ENCODE measurements around the gene GH2.
"Not testable (repeated sequence)": the region's sequence is repeated elsewhere in the genome, so short reads cannot be mapped to it uniquely, and the experiment has no call there.

Gene GH2

DNA sequence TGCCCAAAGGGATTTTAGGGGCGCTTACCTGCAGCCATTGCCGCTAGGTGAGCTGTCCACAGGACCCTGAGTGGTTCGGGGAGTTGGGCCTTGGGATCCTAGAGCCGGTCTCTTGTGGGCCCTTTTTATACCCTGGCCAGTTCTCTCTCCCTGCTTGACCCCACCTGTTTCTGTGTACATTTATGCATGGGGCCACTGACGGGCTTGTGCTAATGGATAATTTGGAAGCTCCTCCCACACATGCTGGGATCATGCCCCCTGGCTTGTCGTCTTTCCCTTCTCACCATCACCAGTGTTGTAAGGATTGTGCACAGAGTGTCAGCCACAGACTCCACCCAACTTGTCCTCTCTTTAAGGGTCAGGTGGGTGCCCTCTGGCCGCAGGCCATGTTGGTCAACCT lies 8.2 kb downstream of the GH2 start, which contains the start of gene CSH2:
Gene CSH2 (minus strand): TSS at position 101 of the 400 bp plus-strand sequence. CDS start 63 bp downstream, at position 38.
- not testable (repeated sequence) for H3K27ac ChIP-seq

DNA sequence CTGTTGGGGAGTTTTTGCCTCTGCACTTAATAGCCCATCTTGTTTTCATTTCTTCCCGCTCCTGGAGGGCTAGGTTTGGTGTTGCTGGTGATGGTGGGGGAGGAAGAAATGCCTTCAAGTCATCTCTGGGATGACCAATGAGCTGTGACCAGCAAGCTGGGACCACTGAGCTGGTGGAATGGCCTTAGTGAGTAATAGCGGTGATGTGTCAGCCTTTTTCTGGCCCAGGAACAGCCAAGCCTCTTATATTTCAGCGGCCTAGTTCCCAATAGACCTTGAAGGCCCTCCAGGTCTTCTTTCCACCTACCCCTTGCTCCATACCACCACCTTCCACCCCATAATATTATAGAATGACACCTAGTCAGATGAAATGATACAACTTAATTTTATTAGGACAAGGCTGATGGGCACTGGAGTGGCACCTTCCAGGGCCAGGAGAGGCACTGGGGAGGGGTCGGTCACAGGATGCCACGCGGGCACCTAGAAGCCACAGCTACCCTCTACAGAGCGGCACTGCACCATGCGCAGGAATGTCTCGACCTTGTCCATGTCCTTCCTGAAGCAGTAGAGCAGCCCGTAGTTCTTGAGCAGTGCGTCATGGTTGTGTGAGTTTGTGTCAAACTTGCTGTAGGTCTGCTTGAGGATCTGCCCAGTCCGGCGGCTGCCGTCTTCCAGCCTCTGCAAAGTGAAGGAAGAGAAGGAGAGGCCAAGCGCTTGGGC lies 9.9 kb downstream of the GH2 start:
- not testable (repeated sequence) for H3K27ac ChIP-seq

DNA sequence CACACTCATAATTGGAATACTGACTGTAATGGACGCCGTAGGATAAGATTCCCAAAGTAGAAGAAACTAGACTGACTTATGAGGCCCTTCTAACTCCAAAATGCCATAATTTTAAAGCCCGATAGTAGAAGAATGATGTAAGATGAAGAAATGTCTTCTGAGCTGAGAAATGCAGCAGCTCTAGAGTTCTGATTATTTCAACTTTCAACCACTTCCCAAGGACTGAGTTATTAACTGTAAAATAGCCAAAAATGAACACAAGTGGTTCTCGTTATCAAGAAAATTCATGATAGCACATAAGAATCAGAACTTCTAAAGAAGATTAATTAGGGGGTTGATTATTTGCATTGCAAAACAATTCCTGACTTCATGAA lies 11.5 kb downstream of the GH2 start:
- not testable (repeated sequence) for H3K27ac ChIP-seq

DNA sequence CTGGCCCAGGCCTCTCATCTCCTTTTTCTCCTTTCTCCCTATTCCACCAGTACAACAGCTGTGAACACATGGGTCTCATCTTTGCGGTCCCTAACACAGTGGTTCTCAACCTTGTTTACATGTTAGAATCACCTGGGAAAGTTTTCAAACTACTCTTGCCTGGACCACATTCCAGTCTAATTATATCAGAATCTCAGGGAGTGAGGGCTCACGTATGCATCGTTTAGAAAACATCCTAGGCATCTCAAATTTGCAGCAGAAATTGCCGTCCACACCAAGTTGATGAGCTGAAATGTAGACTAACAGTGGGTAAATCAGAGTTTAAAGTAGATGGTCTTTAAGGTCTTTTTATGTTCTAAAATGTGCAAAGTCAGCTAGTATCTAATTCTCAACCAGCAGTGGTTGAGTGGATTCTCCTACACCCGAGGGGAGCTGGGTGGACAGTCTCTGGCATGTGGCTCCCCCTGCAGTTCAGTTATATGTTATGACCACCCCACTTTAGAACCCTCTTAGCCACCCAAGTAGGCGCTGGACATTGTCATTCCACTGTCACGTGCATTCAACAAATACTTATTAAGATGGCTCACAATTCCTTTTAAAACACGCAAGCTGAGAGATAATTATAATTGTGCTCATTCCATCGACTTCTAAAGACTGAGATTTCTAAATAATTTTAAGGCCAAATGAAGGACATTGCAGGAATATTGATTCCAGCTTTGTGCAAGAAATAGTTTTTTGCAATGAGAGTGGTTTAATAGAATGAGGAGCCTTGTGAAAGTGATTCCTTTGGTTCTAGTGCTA lies 12.1 kb downstream of the GH2 start:
- H3K27ac ChIP-seq: not testable (repeated sequence)

DNA sequence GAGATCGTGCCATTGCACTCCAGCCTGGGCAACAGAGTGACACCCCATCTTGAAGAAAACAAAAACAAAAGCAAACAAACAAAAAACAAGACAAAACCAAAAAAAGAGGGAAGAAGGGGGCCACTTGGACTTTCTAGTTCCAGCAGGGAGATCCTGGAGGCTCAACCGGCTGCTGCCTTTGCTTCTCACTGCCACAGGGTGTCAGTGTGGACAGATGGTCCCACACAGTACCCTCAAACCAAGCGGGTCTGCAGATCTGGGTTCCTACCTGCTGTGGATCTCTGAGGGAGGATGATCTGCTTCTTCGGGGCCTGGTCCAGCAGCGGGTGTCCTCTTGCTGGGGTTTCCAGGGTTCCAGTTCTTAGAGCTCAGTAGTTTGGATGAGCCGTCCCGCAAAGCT lies 15.1 kb downstream of the GH2 start:
- H3K27ac ChIP-seq: not testable (repeated sequence)

DNA sequence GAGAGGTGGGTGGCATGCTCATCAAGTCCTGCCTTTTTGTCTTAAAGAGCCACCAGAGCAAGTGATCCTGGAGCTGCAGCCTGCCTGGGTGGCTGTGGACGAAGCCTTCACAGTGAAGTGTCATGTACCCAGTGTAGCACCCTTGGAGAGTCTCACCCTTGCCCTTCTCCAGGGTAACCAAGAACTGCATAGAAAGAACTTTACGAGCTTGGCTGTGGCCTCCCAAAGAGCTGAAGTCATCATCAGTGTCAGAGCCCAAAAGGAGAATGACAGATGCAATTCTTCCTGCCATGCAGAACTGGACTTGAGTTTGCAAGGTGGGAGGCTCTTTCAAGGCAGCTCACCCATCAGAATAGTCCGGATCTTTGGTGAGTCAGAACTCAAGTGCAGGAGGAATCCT lies 22.5 kb downstream of the GH2 start:
- TF ChIP-seq, protein P1, sequence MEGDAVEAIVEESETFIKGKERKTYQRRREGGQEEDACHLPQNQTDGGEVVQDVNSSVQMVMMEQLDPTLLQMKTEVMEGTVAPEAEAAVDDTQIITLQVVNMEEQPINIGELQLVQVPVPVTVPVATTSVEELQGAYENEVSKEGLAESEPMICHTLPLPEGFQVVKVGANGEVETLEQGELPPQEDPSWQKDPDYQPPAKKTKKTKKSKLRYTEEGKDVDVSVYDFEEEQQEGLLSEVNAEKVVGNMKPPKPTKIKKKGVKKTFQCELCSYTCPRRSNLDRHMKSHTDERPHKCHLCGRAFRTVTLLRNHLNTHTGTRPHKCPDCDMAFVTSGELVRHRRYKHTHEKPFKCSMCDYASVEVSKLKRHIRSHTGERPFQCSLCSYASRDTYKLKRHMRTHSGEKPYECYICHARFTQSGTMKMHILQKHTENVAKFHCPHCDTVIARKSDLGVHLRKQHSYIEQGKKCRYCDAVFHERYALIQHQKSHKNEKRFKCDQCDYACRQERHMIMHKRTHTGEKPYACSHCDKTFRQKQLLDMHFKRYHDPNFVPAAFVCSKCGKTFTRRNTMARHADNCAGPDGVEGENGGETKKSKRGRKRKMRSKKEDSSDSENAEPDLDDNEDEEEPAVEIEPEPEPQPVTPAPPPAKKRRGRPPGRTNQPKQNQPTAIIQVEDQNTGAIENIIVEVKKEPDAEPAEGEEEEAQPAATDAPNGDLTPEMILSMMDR (IDR thresholded peaks at IDR 0.05): no peak
- TF ChIP-seq ZFX (IDR thresholded peaks at IDR 0.05; ENCODE audit: borderline replicate concordance): no peak
- no peak overlapping the region for H3K27ac ChIP-seq

DNA sequence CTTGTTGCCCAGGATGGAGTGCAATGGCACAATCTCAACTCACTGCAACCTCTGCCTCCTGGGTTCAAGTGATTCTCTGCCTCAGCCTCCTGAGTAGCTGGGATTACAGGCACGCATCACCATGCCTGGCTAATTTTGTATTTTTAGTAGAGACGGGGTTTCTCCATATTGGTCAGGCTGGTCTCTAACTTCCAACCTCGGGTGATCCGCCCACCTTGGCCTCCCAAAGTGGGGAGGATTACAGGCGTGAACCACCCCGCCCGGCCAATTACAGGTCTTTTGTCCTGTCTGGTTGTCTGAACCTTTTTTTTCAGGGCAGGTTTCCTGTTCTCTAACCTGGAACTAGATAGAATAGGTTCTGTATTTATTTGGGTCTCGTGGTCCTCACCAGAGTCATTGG lies 25.3 kb downstream of the GH2 start:
- not testable (repeated sequence) for H3K27ac ChIP-seq

DNA sequence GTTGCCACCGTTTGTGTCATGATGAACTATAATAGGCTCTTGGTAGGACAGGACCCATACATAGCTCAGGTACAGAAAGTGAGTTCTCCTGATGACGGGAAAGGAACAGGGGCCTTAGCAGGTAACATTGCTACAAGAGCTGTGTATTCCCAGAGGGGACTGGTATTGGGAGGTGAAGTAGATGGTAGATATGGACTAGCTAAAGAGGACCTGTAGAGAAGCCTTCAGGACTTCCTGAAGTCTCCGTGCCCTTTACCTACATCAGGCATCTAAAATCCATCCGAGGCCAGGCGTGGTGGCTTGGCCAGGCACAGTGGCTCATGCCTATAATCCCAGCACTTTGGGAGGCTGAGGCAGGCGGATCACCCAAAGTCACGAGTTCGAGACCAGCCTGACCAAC lies 26.6 kb downstream of the GH2 start:
- no peak overlapping the region for H3K27ac ChIP-seq
- TF ChIP-seq, protein P1 (IDR thresholded peaks at IDR 0.05): no peak

DNA sequence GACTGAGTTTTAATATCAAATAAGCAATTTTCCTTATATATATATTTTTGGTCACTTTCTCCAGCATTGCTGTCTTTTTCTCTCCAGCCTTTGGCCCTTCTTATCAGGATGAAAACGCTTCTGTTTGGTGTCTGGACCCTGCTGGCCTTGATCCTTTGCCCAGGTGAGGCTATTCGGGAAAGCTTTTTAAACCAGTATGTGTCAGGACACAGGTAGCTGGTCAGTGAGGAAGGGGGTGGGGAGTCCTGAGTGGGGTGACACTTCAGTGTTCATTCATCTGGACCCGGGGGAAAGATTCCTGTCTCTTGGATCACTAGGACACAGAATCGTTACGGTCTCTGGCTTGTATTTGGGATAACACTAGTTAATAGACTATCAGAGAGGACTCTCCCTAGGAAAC lies 27.0 kb downstream of the GH2 start:
- H3K27ac ChIP-seq: no peak overlapping the region

DNA sequence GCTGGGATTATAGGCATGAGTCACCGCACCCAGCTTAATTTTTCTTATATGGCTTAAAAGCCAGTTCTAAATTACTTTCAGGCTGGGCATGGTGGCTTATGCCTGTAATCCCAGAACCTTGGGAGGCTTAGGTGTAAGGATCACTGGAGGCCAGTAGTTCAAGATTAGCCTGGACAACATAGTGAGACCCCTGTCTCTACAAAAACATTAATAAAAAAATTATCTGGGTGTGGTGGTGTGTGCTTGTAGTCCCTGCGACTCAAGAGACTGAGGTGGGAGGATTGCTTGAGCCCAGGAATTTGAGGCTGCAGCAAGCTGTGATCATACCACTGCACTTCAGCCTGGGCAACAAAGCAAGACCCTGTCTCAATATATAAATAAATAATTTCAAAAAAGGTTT lies 28.5 kb downstream of the GH2 start:
- no peak overlapping the region for H3K27ac ChIP-seq
- no peak for TF ChIP-seq ZFX (IDR thresholded peaks at IDR 0.05; ENCODE audit: borderline replicate concordance)
- TF ChIP-seq, protein P1 (IDR thresholded peaks at IDR 0.05): no peak

More for the DNA sequence above, 27.0 kb downstream of the GH2 start:
- TF ChIP-seq, protein P1 (IDR thresholded peaks at IDR 0.05): no peak
- TF ChIP-seq ZFX (IDR thresholded peaks at IDR 0.05; ENCODE audit: borderline replicate concordance): no peak

DNA sequence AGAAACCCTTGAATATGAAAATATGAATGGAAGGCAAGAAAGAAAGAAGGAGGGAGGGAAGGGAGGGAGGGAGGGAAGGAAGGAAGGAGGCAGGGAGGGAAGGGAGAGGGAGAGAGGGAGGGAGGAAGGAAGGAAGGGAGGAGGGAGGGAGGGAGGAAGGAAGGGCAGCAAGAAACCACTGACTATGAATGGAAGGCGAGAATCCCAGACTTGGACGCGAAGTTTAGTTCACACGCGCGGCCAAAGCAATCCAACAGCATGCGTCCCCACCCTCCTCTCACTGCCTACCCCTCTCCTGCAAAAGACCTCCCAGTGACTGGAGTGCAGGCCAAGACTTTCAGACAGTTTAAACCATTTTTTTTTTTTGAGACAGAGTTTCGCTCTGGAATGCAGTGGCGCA lies 31.3 kb downstream of the GH2 start:
- no peak overlapping the region for H3K27ac ChIP-seq
- TF ChIP-seq ZFX (IDR thresholded peaks at IDR 0.05; ENCODE audit: borderline replicate concordance): no peak
- TF ChIP-seq, protein P1 (IDR thresholded peaks at IDR 0.05): no peak
